GM21423 (cell line): ENCODE data around the gene IL17RB.

Experiments
- ATAC-seq: cut with Tn5 transposase; IDR thresholded peaks from one replicate; pipeline ENCODE4 v1.9.1; 2021; ENCODE audit warnings: mild to moderate bottlenecking, moderate library complexity; ENCODE audit not compliant: unreplicated experiment

IL17RB gene

DNA sequence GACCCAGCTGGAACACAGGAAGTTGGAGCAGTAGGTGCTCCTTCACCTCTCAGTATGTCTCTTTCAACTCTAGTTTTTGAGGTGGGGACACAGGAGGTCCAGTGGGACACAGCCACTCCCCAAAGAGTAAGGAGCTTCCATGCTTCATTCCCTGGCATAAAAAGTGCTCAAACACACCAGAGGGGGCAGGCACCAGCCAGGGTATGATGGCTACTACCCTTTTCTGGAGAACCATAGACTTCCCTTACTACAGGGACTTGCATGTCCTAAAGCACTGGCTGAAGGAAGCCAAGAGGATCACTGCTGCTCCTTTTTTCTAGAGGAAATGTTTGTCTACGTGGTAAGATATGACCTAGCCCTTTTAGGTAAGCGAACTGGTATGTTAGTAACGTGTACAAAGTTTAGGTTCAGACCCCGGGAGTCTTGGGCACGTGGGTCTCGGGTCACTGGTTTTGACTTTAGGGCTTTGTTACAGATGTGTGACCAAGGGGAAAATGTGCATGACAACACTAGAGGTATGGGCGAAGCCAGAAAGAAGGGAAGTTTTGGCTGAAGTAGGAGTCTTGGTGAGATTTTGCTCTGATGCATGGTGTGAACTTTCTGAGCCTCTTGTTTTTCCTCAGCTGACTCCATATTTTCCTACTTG lies 11.9 kb downstream of the IL17RB start:
- ATAC-seq = no peak

DNA sequence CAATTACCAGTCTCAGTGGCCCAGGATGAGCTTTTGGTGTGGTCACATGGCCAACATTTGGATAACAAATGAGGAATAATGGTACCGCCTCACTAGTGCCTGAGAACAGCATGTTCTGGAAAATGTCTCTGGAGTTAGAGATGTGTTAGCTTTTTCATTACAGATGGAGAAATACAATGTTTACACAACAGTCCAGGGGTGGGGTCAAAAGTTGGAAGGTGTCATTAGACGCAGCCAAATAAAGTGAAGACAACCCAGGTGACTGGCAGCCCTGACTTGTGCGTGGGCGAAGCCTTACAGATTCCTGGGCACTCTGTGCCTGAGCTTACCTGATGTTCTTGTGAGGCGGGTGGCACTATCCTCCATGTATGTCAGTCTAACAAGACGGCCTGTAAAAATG lies 12.8 kb downstream of the IL17RB start:
- no peak for ATAC-seq

DNA sequence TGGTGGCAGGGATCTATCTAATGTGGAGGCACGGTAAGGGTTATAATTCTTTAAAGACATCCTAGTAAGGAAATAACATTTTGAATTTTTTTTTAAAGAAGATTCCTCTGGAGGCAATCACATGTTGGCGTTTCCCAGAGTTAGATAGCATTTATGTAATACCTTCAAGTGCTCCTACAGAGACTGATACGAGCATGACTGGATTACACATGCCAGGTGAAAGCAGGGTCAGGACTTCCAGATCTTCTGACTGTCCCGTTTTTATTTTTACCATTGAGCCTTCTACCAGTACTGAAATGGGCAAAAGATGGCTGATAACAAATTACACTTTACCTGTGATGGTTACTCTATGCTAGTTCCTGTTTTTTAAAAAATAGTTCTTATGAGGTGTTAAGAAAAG lies 13.8 kb downstream of the IL17RB start:
- ATAC-seq = no peak

DNA sequence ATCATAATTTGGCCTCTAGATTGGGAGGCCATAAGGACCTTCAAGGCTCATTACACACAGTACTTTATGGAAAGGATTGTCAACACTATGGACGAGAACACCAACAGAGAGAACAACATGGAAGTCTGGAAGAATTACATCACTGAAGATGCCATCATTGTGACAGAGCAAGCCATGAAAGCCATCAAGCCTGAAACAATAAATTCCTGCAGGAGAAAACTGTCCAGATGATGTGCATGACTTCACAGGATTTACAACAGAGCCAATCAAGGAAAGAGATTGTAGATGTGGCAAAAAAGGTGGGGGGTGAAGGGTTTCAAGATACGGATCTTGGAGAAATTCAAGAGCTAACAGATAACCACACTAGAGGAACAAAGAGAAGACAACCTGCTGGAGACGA lies 15.9 kb downstream of the IL17RB start:
- ATAC-seq = no peak

DNA sequence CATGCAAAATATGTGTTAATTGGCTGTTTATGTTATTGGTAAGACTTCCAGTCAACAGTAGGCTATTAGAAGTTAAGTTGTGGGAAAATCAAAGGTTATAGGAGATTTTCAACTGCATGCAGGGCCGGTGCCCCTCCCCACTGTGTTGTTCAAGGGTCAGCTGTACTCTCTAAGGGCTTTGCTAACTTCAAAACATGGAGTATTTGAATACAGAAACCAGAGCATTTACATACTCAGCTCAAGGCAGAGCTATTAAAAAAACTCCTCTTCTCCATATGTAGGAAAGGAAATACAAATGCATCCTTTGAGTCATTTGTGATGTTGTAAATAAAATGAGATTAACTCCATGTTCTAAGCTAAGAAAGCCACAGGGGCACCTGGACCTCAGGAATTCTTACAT lies 16.8 kb downstream of the IL17RB start:
- ATAC-seq = no peak

DNA sequence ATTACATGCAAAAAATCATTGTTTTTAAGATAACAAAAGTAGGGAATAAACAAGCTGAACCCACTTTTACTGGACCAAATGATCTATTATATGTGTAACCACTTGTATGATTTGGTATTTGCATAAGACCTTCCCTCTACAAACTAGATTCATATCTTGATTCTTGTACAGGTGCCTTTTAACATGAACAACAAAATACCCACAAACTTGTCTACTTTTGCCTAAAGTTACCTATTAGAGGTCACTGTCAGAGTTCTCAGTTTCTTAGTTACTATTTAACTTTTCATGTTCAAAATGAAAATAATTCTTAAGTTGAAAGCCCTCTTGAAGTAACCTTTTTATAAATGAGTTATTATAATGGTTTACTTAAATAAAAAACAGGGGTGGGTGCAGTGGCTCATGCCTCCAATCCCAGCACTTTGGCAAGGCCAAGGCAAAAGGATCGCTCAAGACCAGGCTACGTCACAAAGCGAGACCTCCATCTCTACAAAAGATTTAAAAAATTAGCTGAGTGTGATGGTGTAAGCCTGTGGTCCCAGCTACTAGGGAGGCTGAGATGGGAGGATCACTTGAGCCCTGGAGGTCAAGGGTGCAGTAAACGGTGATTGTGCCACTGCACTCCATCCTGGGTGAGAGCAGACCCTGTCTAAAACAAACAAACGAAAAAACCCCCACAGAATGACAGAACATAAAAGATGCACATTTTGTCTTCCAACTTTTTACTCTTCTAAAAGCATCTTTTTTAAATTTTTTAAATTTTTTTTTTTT lies 19.5 kb downstream of the IL17RB start:
- peak; percentile 77 for ATAC-seq

DNA sequence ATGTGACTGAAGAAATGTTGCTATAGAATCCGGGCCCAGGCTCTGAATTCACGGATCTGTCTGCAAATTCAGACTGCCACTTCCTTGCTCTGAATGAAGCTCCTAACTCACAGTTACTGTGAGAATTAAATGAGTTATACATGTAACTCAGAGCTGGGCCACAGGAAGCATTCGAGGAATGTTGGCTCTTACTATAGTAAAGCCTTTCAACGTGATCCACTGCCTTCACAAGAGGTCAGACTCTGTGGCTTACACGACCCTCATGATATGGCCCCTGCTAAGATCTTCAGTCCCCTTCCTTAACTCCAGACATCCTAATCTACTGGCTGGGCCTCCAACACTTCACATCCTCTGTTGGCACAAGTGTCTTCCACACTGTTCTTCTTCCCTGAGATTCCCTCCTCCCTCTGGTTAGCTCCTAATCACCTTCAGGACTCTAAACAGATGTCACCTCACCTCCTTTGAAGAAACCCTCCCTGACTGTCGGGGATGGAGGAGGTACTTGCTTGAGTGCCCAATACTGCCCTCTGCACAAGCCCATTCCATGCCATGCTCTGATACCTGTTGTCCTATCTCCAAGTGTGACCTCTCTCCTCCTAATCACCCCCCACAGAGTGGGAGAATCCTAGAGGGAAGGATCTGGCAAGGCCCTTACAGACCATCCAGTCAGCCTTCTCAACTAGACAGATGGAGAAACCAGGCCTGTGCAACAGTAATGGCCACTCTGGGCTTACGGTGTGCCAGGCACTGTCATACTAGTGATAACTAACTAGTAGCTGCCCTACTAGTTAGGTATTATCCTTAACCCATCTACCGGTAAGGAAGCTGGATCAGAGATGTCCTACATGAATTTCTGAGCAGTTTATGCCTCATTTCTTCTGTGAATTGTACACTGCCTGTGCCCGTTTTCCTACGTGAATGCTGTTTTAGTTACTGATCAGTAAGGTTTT lies 34.3 kb downstream of the IL17RB start:
- ATAC-seq = no peak

DNA sequence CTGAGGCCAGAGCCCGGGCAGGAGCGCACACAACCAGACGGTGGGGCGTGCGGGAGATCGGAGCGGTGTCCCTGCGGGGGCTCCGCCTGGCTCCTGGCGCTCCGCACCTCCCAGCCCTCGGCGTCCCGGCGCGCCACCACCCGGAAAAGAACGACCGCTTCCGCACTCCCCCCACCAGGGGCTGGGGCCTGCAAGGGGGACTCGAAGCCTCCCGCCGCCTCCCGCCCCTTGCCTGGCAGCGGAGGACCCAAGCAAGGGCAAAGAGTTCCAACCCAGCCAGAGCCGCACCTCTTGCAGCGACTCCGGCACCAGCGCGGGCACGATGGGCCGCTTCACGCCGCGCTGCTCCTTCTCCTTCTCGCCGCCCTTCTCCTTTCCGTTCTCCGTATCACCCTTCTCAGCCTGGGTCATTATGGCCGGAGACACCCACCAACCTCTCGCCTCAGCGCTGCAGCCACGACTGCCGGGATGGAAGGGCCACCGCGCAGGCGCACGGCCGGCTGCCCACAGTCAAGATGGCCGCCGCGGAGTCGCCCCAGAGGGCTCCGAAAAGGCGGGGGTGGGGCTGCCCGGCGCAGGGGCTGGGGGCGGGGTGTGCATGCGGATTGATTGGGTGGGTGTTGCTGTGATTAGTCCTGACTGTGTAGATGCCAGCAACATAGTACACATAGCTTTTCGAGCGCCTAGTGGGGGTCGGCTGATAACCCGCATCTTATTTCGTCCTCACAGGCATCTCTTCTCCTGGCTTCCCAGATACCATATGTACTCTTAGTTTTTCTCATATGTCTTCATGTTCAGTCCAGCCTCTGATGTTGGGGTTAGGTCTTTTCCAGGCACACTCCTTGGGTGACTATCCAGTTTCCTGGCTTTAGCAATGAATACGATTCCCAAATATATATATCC lies 35.6 kb downstream of the IL17RB start, which contains the start of gene ACTR8:
Gene ACTR8, minus strand, starts transcription at position 462 of the 903 bp plus-strand sequence. Its CDS starts 51 bp downstream, at position 411.
- peak; percentile 82 for ATAC-seq

DNA sequence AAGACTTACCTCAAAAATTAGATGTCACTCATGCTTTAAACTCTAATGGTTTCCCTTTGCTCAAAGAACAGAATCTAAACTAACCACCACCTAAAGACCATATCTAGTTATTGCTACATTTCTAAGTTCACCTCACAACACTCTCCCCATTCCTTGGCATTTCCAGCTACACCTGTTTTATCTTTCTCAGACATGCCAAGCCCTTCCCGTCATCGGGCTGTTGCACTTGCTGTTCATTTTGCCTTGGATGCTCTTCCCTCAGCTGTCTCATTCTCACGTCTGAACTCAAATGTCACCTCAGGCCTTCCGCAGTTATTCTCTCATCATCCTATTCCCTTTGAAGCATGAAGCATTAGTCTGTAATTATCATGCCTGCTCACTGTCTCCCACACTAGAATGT lies 36.6 kb downstream of the IL17RB start:
- no peak for ATAC-seq

DNA sequence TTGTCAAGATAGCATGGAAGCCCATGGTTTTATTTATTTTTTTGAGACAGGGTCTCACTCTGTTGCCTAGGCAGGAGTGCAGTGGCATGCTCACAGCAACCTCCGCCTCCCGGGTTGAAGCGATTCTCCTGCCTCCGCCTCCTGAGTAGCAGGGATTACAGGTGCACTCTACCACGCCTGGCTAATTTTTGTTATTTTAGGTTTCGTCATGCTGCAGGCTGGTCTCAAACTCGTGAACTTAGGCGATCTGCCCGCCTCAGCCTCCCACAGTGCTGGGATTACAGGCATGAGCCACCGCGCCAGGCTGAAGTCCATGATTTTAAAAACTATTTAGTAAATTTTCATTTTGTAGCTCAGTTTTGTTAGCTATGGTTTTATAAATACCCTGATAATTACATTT lies 38.3 kb downstream of the IL17RB start:
- ATAC-seq = no peak

DNA sequence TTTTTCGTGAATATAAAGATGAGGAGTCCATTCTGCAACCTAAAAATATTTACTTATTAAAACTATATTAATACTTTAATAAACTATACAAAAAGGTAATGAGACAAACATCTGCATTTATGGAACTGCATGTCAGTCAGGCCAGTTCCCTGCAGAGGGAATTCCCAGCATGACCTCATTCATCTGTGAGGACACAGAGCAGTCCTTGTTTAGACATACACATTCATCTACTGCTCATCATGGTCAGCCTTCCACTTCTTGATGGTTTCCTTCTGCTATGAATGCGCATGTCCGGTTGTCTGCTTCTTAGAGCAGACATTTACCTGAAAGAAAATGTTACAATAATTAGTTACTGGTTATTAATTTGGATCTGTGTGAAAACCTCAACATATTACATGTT lies 38.9 kb downstream of the IL17RB start:
- ATAC-seq = no peak

DNA sequence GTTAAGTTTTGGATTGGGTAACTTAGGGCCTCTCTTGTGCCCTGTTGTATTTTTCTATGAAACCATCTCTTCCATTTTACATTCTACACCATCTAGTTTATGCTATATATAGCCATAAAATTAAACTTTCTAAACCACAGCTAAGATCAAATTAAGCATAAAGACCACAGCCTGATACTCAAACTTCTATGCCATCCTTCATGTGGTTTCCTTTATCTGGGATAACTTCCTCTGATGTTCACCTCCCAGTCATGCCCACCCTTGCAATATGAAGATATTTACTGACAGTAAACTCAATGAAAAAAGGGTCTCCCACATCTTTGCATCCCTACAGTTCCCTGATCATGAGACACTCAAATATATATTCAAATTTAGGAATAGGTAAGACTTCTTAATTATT lies 41.1 kb downstream of the IL17RB start:
- ATAC-seq = no peak

DNA sequence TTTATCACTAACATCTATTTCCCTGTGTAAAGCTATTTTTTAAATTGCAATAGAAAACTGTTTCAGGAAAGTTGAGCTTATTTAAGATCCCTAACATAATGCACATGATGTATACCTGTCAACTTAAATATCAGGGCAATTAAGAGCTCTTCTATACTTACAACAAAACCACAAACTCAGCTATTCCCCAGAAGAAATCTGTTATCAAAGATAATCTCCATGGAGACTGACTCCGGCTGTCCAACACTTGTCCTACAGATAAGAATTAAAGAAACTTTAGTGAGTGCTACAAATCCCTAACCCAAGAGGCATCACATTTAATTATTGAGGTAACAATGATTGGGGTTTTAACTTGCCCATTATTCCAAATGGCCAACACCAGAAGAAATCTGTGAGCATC lies 41.9 kb downstream of the IL17RB start:
- ATAC-seq = no peak

DNA sequence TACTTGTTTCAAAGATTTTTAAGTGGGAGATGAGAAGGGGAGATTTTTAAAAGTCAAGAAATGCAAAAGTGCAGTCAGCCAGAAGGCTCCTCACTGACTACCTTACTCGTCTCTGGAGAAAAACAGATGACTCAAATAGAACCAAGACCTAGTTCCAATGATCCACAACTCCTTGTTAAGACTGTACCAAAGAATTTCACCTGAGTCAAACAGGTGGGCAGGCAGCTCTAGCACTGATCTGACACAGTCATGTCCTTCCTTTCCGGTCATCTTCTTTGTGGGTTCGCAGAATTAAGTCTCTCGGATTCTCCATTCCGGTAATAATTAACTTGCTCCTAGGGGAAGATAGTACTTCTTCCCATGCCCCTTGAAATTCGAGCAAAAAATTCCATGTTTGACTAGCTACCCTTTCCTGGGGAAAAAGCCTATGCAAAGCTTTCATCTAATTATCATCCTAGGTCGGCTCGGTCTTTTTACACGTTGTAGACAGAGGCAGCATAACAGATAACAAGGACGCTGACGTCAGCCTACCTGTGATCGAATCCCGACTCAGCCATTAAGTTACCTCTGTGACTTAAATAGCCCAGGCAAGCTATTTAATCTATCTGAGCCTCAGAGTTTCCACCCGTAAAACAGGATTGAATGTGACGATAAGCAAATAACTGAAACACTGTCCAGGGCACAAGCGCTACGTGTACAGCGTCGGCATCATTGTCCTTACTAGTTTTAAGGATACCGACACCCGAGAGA lies 44.5 kb downstream of the IL17RB start:
- no peak for ATAC-seq

DNA sequence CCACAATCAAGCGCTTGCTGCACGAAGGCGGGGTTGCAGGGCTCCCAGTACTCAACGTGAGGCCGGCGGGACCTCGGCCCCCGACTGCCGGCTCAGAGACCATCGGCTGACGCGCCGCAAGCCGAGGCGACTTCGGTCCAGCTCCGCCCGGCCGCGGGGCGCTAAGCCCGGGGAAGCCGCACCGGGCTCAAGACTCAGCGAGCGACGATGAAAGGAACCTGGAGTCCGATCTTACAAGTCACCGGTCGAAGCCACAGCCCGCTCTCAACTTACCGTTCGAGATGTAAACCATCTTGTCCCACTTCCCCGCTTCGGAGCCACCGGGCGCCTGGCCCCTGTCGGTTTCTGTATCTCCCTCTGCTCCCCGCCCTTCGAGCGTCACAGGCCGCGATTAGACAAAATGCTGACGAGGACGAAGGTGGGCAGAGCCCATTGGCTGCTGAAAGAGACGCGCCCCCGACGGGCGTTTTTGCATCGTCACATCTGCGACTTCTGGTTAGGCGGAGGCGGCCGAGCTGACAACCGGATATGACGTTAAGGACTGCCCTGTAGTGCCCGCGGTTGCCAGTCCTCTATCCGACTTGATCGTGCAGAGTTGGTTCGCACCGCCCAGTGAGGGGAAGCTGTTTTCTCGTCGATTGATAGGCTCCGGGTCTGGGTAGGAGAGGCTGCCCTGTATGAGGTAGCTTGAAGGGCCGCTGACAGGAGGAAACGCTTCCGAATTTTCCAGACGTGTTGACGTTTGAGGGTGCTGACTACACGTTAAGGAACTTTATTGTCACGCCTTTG lies 45.3 kb downstream of the IL17RB start, which contains the start of gene SELENOK:
Gene SELENOK, minus strand, starts transcription at position 363 of the 789 bp plus-strand sequence.
- peak; percentile 96 for ATAC-seq

DNA sequence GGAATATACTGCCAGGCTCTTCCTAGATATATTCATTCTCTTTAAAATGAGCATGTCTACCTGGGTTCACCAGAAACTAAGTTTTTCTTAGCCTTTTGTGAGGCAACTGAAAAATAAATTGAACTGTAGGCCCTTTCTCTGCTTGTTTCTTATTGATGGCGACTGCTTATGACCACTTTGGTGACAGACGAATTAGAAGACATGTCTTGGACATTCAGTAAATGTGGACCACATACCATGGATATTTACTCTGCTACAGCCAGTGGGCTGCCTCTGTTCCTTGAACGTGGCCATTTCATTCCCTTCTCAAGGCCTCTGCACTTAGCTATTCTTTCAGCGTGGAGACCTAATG lies 45.9 kb downstream of the IL17RB start:
- ATAC-seq = no peak

DNA sequence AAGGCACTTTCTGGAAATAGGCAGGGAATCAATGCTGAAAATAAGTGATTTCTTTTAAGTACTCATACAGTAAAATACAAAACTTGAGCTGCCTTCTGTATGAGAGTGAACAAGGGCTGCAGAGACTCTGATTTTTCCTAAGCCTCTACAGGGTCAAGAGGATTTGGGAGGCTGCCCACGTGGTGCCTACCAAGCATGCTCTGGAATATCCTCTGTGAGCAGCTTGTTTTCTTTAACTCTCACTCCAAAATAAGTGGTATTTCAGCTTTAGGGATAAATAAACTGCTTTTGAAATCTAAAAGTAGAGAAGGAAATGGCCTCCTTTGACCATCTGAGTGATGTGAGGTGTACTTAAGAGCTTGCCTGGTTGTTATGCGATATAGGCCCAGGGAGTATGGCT lies 53.4 kb downstream of the IL17RB start:
- ATAC-seq = no peak

DNA sequence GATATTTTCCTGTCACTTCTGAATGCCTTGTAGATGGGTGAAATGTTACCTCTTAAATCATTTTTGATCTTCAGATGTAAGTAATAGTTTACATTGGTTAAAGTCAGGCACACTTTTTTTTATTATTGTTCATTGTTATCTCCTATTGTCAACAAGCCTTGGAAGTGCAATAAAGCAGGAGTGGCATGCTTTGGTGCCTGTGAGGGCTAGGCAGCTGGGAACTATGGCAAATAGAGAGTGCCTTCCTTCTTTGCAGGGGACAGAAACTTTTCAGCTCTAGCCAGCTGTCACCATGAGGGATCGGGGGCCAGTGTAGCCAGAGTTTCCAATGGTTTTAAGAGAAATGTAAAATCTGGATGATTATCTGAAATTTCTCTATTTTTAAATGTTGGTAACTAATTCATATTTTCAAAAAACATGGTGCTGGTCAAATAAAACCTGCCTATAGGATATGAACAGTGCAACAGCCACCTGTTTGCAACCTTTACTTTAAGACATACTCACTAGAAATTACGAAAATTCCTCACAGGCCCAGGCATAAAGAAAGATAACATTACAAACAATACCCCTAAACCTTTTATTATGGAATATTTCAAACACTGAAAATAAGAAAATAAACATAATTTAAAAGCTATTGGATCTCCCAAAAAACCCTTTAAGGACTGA lies 54.4 kb downstream of the IL17RB start:
- no peak for ATAC-seq
